Measurements from ENCODE around the gene GRIN2A. TPM values are rescaled to one million over a fixed set of nuclear protein-coding genes. Genes with fewer than 3 reads are reported as not detected.

GRIN2A gene
- total and polyA plus RNA-seq, 2 of the 13 experiments (the other 11 are each of a cell fraction or from before 2014, with no cell fraction given), result not detected

DNA sequence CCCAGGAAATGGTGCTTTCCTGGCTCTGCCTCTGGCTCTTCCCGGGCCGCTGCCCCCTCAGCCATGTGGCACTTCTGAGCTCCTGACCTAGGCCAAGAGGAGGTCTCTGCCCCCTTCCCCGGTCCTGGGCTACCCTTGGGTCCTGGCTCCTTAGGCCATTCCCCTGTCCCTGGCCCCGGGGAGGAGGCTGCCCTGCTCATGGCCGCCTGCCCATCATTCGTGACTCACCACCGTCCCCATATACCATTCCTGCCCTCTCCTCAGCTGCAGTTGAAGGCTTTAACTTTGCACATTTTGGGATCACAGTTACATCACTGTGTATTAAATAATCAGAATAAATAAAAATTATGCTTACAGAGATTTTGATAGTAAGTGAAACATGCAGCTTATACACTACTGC, 69.0 kb downstream of the GRIN2A start:
- in situ Hi-C loops (cut with HindIII; ENCODE audit: extremely low pct_ligation_motif_present, low pct_unique_long_range_greater_than_20kb), result no loop called here
- 5% methylated on average over 7 of the region's 7 CpGs for WGBS (ENCODE audit: low lambda C conversion rate)
- ATAC-seq (no peak), FAIRE-seq (no peak), DNase-seq (ENCODE audit: low spot score) (no peak)
- H3K36me3 ChIP-seq (replicated peaks in 1 of 2; ENCODE audit: control insufficient read depth in 1 of 2, insufficient read depth in 2 of 2, low read length in 2 of 2), result no peaks in the 10 kb centered on the region
- H3K9ac ChIP-seq (ENCODE audit: insufficient read depth, low read depth, low read length), result no peak overlapping the region
- CTCF ChIA-PET (ENCODE audit: low intra/inter-chr PET ratio, low total read pairs), result no interaction called here
- no peaks in the 10 kb centered on the region for H3K9me3 ChIP-seq (ENCODE audit: low read length)
- TF ChIP-seq NCOA1 (CRISPR knock-in tag; IDR thresholded peaks at IDR 0.05) (no peak), ZNF7 (CRISPR knock-in tag; IDR thresholded peaks at IDR 0.05) (no peak), CHD2 (IDR thresholded peaks at IDR 0.05; ENCODE audit: low read depth, low read length) (no peak), HNRNPH1 (optimal IDR thresholded peaks at IDR 0.05; ENCODE audit: low read depth, low read length) (no peak)
- TF ChIP-seq, protein P1, sequence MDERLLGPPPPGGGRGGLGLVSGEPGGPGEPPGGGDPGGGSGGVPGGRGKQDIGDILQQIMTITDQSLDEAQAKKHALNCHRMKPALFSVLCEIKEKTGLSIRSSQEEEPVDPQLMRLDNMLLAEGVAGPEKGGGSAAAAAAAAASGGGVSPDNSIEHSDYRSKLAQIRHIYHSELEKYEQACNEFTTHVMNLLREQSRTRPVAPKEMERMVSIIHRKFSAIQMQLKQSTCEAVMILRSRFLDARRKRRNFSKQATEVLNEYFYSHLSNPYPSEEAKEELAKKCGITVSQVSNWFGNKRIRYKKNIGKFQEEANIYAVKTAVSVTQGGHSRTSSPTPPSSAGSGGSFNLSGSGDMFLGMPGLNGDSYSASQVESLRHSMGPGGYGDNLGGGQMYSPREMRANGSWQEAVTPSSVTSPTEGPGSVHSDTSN (CRISPR knock-in tag; IDR thresholded peaks at IDR 0.05), result no peak
- POLR2A ChIA-PET, result no interaction called here
- H3K4me2 ChIP-seq (ENCODE audit: low read depth, low read length), result no peak overlapping the region
- intact Hi-C loops (cut with micrococcal nuclease; ENCODE audit: unreplicated experiment), result no loop called here
- no peak overlapping the region for H3K27ac ChIP-seq (ENCODE audit: extremely low read length, insufficient read depth, low read length)
- no peaks in the 10 kb centered on the region for H3K4me1 ChIP-seq (ENCODE audit: insufficient read depth, low read length)
- no peak overlapping the region for H2AFZ ChIP-seq (ENCODE audit: low read length)
- no peak overlapping the region for H3K4me3 ChIP-seq (replicated peaks in 1 of 3; ENCODE audit: insufficient read depth in 1 of 3, low read depth in 2 of 3, low read length in 3 of 3)
- H3K79me2 ChIP-seq (ENCODE audit: insufficient read depth, low read length), result no peaks in the 10 kb centered on the region
- H3K27me3 ChIP-seq (ENCODE audit: control insufficient read depth in 1 of 2, insufficient read depth in 2 of 2, low read length in 2 of 2), result peaks cover 0 to 4% of the 10 kb centered on the region in 2 experiments; a peak in 1 of 5 replicates
- BruUV-seq (replicated peaks), result no TSS peak
- no peaks in the 10 kb centered on the region for H4K20me1 ChIP-seq (ENCODE audit: insufficient read depth, low read length)

DNA sequence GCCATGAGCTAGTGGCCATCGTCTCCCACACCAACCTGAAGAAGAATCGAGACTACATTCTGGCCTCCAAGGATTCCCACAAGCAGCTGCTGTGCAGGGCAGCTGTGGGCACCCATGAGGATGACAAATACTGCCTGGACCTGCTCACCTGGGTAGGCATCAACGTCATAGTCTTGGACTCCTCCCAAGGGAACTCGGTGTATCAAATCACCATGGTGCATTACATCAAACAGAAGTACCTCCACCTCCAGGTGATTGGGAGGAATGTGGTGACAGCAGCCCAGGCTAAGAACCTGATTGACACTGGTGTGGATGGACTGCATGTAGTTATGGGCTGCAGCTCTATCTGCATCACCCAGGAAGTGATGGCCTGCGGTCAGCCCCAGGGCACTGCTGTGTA, 70.2 kb downstream of the GRIN2A start:
- Histone ChIP-seq H3K27me3 (ENCODE audit: control insufficient read depth in 1 of 2, insufficient read depth in 2 of 2, low read length in 2 of 2) (no peaks in the 10 kb centered on the region; a peak in 1 of 5 replicates), H4K20me1 (ENCODE audit: insufficient read depth, low read length) (no peaks in the 10 kb centered on the region), H3K79me2 (ENCODE audit: insufficient read depth, low read length) (no peaks in the 10 kb centered on the region), H3K27ac (ENCODE audit: extremely low read length, insufficient read depth, low read length) (no peak overlapping the region), H2AFZ (ENCODE audit: low read length) (no peak overlapping the region), H3K4me3 (replicated peaks in 1 of 3; ENCODE audit: insufficient read depth in 1 of 3, low read depth in 2 of 3, low read length in 3 of 3) (no peak overlapping the region), H3K4me1 (ENCODE audit: insufficient read depth, low read length) (no peaks in the 10 kb centered on the region), H3K9me3 (ENCODE audit: low read length) (no peaks in the 10 kb centered on the region), H3K36me3 (replicated peaks in 1 of 2; ENCODE audit: control insufficient read depth in 1 of 2, insufficient read depth in 2 of 2, low read length in 2 of 2) (no peaks in the 10 kb centered on the region), H3K9ac (ENCODE audit: insufficient read depth, low read depth, low read length) (no peak overlapping the region), H3K4me2 (ENCODE audit: low read depth, low read length) (no peak overlapping the region)
- CTCF ChIA-PET (ENCODE audit: low intra/inter-chr PET ratio, low total read pairs), result no interaction called here
- WGBS (ENCODE audit: low lambda C conversion rate), result 18% methylated on average over 5 of the region's 5 CpGs
- no TSS peak for BruUV-seq (replicated peaks)
- POLR2A ChIA-PET, result no interaction called here
- ATAC-seq (no peak; the same call in 2 of the 3 replicates), FAIRE-seq (no peak), DNase-seq (ENCODE audit: low spot score) (no peak)
- TF ChIP-seq CREB1 (IDR thresholded peaks at IDR 0.05) (0 out of 2 replicates have a peak, but pooled peaks have one; percentile 24), CREB1 (CRISPR knock-in tag; IDR thresholded peaks at IDR 0.05) (no peak), ZSCAN21 (CRISPR knock-in tag; IDR thresholded peaks at IDR 0.05; ENCODE audit: borderline replicate concordance) (no peak)
- in situ Hi-C loops (cut with HindIII; ENCODE audit: extremely low pct_ligation_motif_present, low pct_unique_long_range_greater_than_20kb), result no loop called here
- intact Hi-C loops (cut with micrococcal nuclease; ENCODE audit: unreplicated experiment), result no loop called here

Data from HepG2 (cell line).